ENCODE results near the gene CNIH2.
"Not testable (repeated sequence)": the region's sequence is repeated elsewhere in the genome, so short reads cannot be mapped to it uniquely, and the experiment has no call there.

CNIH2 gene

DNA sequence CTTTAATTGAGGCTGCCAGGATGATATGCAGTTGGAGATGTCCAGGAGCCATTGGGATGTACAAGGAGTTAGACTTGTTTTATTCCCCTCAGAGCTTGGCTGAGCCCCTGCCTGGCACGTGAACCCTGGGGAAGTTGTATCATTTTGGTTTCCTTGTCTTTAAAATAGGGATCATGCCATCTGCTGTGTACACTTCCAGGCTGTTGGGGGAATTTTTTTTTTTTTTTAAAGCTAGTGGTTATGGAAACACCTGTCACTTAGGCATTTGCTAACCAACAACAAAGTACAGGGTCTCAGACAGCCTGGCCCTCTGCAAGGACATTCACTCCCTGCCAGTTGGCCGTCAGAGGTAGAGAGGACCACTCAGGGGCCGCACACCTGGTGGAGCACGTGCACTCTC lies 18.0 kb upstream of the CNIH2 start:
- no peak for DNase-seq

DNA sequence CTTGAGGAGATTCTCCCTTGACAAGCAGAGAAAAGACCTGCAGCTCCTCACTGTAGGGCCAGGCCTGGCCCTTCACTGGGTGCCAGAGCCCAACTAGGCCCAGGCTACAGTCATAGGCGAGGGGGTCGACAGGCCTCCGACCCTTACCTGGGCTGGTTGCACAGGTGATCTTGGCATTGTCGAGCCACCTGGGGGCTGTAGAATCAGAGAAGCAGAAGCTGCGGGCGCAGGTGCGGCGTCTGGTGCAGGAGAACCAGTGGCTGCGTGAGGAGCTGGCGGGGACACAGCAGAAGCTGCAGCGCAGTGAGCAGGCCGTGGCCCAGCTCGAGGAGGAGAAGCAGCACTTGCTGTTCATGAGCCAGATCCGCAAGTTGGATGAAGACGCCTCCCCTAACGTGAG lies 16.4 kb upstream of the CNIH2 start:
- DNase-seq: no peak

DNA sequence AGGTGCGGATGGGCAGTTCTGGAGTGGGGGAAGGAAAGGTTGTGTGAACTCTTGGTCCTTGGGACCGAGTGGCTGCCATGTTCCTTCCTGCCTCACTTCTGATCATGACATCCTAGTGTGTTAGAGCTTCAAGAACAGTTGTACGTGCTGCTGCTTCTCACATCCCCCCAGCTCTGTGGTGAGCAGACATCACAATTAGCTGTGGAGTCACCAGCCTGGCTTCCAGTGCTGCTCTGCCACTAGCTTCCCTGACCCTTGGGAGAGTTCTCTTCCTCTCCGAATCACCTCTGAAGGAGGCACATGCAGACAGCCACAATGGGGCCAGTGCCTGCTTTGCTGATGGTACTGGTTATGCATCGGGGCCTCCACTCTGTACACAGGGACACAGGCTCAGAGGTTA lies 15.8 kb upstream of the CNIH2 start:
- DNase-seq: no peak

DNA sequence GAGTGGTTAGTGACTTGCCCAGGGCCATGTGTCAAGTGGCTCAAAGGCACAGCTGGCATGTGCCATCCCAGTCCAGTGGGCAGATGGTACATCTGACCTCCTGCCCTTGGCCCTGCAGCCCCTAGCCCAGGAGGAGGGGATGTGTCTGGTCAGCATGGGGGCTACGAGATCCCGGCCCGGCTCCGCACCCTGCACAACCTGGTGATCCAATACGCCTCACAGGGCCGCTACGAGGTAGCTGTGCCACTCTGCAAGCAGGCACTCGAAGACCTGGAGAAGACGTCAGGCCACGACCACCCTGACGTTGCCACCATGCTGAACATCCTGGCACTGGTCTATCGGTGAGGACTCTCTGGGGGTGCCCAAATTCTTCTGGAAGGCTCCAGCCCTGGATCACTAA lies 15.3 kb upstream of the CNIH2 start:
- DNase-seq: no peak

DNA sequence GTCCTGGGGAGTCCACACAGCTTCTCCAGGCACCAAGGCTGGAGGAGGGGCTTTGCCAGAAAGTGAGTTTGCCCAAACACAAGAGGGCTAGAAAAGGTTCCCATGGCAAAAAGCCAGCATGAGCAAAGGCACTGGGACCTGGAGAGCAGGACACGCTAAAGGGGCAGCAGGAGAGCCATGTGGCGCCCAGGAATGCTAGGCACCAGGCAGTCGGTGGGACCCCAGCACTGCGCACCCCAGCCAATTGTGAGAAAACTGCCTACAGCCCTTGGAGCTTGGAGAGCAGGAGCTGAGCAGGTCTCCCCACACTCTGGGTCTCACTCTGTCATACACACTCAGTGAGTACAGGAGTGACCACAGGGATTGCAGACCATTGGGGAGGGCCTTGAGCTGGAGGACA lies 14.7 kb upstream of the CNIH2 start:
- DNase-seq: no peak

DNA sequence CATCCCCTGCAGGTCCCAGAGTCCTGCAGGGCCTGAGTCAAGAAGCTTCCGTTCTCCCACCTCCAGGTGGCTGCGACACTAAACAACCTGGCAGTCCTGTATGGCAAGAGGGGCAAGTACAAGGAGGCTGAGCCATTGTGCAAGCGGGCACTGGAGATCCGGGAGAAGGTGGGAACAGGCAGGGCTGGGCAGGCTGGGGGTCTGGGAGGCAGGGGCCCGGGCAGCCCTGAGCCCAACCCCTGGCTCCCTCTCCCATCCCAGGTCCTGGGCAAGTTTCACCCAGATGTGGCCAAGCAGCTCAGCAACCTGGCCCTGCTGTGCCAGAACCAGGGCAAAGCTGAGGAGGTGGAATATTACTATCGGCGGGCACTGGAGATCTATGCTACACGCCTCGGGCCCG lies 14.2 kb upstream of the CNIH2 start:
- DNase-seq: no peak

DNA sequence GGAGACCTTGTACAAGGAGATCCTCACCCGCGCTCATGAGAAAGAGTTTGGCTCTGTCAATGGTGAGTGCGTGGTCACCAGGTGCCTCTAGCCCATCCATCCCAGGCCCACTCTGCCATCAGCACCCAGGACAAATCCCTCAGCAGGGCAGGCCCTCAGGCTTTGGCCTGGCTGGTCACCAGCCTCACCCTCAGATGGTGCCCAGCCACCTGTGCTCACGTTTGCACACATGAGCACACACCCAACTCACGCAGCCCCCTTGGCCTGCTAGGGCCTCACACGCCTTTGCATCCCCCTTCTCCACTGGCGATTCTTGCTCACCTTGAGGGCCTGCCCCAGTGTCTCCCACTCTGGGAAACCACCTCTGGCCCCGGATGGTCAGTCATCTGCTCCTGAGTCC lies 13.6 kb upstream of the CNIH2 start:
- DNase-seq: no peak

DNA sequence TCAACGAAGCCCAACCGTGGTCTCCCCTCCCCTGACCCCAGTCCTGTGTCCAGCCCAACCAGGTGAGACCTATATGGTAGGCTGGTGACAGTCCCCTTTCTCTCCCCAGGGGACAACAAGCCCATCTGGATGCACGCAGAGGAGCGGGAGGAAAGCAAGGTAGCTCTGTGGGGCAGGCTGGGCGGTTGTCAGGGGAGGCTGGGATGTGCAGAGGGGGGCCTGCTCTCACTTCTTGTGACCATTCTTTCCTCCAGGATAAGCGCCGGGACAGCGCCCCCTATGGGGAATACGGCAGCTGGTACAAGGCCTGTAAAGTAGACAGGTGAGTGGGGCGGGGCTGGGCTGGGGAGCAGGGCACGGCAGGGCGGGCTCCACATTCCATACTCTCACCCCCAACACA lies 13.1 kb upstream of the CNIH2 start:
- DNase-seq: peak in 1 of 2 experiments; percentile 18

DNA sequence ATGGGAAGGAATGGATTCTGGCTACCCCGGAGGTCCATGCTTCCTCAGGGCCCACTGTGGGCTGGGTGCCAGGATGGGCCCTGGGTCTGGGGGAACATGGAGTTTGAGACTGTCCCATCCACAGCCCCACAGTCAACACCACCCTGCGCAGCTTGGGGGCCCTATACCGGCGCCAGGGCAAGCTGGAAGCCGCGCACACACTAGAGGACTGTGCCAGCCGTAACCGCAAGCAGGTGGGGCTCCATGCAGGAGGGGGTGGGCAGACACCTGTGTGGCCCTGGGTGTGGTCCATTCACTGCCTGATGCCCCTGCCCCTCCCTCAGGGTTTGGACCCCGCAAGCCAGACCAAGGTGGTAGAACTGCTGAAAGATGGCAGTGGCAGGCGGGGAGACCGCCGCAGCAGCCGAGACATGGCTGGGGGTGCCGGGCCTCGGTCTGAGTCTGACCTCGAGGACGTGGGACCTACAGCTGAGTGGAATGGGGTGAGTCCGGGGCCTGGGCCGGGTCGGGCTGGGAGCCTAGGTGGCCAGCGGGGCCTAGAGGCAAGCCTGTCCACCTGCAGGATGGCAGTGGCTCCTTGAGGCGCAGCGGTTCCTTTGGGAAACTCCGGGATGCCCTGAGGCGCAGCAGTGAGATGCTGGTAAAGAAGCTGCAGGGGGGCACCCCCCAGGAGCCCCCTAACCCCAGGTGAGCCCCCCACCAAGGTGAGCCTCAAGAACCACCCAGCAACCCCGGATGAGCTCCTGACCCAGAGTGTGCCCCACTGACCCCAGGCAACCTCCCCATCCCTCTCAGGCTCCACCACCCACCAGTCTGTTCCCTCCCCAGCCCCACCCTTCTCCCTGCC lies 12.2 kb upstream of the CNIH2 start:
- no peak for DNase-seq

DNA sequence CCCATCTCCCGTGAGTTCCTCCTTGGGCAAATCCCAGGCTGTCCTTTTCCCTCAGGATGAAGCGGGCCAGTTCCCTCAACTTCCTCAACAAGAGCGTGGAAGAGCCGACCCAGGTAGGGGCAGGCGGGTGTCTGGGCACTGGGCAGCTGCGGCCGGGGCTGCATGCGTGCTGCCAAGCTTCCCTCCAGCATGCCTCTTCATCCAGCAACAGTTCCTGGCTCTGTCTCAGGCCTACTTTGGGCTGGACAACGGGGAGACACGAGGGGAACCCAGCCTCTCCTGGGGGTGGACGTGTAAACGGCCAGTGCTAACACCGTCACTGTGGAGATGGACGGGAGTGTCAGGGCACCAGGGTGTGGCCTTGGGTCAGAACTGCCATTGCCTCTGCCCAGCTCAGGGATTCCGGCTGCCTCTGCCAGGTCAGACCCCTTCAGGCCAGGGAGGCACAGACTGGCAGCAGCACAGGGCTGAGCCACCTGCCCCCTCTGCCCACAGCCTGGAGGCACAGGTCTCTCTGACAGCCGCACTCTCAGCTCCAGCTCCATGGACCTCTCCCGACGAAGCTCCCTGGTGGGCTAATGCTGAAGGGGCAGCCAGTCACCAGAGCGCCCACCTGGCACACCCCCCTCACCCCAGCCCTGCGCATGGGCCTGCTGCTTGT lies 11.5 kb upstream of the CNIH2 start:
- DNase-seq: no peak

DNA sequence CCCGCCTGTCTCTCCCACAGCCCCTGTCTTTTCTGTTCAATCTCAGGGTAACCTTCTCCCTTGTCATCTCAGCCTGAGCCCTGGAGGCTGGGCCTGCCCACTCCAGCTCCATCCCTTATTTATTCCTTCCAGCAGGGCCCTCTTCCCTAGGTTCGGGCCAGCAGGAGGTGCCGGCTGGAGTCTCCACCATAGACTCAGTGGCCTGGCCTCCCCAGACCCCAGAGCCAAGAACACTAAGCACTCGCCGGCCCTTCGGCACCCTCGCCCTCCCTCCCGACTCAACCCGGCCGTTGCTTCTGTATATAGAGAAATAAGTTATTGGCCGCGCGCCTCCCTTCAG lies 11.0 kb upstream of the CNIH2 start:
- no peak for DNase-seq

DNA sequence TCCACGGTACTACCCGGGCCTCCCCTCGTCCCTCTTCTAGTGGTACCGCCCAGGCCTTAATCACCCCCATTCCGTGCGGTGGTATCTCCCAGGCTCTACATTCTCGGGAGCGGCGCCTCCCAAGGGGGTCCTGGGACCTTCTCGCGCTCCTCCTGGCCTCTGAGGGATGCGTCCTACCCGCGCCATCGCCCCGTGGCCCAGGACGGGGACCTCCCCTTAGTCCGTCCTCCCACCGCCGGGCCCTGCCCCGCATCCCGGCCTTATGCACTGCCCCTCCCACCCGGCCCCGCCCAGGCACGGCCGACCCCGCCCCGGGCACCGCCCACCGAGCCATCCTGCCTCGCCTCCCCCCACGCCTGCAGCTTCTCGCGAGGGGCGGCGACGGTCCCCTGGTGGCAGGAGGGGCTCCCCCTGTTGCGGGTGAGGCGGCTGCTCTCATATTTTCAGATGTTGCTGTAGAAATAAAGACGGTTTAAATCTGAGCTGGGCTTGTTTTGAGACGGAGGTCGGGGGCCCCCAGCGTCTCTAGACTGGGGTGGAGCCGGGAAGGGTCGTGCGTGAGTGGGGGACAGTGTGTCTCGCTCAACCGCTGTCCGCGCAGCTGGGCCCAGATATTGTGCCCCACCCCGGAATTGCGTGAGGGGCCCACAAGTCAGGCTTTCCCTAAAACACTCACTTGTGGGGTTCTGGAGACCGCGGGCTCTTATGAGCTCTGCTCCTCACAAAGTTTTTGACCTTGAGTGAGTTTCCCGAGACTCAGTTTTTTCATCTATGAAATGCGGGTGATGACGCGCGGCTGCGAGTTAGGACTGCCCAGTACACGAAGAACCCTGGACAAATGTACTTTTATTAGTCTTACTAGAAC lies 10.4 kb upstream of the CNIH2 start:
- peak; percentile 75 to 79 for DNase-seq

DNA sequence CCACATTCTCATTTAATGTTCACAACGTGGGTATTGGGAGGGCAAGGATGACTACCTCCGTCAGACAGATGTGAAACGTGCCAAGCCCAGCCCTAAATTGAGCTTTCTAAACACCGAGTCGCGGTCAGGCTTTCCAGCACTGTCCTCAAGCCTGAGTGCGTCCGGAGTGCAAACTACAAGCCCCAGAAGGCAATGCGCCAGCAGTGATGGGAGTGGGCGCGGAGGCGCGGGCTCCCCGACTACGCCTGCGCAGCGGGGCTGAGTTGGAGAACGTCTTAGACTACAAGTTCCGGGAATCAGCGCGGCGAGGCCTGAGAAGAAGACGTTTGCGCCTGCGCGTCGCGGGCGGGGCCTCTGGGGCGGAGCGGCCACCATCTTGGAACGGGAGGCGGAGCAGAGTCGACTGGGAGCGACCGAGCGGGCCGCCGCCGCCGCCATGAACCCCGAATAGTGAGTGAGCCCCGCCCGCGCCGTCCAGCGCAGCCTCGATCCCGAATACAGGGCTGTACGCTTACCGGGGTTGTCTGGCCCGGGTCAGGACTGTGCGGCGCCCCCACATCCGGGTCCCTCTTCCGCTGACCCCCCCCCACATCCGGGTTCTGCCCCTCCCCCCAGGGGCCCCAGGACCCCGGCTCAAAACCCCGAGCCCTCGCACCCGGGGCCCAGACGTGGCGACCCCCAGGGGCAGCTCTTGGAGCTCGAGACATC lies 9.6 kb upstream of the CNIH2 start, which contains the start of gene RAB1B:
TSS of gene RAB1B (plus strand) at position 396 of the 708 bp plus-strand sequence. CDS start at position 437, 41 bp downstream.
- DNase-seq: peak; percentile 99

DNA sequence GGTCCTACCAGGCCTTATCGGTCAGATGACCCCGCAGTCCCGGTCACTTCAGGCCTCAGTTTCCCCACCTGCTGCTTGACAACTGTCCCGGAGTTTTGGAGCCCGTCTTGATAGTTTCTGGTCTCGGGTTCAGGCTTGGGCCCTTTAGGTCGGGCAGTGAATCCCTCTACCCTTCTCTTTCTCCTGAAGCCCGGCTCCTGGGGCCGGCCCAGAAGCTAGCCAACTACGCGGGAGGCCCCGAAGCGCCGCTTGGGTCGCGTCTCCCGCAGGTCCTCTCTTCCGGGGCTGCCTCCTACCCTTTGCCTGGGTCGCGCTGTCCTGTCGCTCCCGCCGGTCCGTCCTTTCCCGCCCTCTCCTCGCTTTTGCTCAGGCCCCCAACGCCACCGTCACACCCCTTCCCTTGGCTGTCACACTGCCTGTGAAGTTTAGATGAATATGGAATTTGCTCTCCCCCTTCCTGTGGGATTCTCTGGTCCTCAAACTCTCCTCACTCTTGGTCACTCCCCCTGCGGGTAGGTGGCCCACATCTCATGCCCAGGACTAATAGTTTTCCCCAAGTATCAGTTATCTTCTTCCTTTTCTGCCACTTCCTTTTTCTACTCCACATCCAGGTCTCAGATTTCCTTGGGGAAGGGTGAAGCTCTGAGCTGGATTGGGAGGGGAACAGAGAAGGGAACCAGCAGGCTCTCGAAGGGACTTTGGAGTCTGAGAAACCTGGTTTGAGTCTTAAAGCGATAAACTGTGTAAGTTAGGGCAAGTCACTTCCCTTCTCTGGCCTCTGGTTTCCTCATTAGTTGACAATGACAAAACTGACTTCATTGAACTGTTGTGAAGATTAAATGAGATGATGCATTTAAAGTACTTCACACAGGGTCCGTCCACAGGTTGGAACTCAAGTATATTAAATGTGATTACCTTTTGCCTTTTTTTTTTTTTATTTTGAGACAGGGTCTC lies 8.7 kb upstream of the CNIH2 start:
- no peak for DNase-seq

DNA sequence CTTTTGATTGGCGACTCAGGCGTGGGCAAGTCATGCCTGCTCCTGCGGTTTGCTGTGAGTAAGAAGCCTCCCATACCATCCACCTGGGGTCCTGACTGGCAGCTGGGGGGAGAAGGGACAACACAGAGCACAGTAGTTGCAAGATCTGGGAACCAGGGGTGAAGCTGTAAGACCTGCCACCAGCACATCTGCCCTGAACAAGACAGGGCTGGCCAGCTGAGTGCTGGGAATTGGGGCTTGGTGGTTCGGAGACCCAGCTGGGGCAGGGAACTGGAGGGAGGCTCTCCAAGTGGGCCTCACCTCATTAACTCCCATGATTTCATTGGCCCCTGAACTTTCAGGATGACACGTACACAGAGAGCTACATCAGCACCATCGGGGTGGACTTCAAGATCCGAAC lies 6.2 kb upstream of the CNIH2 start:
- no peak for DNase-seq

DNA sequence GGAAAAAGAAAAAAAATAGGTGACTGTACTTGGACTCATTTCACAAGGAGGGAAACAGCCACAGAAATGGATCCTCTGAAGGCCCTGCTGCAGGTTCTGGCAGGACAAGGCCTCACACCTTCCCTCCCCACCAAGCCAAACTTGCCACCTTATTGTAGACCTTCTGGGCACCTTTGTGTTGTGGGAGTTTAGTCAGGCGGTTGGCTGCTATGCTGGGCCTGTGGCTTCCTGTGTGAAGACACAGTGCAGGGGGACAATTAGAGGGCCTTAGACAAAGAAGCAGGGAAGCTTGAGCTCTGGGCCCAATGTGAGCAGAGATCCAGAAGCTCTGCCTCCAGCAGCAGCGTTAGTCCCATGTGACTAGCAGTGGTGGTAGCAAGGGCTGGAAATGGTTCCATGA lies 5.4 kb upstream of the CNIH2 start:
- DNase-seq: no peak

DNA sequence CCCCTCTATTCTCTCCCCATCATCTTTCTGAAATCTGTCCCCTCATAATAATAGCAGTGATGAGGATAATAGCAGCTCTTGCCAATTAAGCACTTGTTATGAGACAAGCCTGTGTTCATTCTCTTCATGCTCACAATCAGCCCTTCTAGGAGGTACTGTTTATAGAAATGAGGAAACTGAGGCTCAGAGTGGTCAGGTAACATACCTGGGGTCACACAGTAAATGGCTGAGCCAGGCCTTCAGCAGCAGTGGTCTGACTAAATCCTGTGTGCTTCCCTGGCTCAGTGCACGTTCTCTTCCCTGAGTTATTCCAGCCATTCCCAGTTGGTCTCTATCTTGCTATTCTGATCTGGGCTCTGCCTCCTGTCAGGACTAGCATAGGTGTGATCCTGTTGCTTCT lies 3.8 kb upstream of the CNIH2 start:
- DNase-seq: no peak

DNA sequence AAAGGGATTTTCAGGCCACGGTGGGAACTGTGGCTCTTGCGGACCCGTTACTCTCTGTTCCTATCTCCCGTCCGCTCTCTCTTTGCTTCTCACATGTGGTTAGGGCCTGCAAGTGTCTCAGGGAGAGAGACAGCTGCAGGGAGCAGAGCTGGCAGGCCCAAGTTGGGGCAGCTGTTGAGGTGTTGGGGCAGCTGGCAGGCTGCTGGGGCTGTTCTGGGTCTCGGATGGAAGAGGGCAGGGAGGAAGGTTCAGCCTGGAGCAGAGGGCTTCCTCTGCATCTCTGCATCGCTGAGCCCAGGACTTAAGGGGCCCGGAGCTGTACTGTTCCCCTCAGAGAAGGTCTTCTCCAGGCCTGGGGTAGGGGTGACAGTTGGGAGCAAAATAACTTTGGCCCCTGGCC lies 2.6 kb upstream of the CNIH2 start:
- no peak for DNase-seq

DNA sequence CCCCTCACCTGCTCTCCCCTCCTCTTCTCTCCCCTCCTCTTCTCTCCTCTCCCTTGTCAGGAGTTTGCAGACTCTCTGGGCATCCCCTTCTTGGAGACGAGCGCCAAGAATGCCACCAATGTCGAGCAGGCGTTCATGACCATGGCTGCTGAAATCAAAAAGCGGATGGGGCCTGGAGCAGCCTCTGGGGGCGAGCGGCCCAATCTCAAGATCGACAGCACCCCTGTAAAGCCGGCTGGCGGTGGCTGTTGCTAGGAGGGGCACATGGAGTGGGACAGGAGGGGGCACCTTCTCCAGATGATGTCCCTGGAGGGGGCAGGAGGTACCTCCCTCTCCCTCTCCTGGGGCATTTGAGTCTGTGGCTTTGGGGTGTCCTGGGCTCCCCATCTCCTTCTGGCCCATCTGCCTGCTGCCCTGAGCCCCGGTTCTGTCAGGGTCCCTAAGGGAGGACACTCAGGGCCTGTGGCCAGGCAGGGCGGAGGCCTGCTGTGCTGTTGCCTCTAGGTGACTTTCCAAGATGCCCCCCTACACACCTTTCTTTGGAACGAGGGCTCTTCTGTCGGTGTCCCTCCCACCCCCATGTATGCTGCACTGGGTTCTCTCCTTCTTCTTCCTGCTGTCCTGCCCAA lies 1.9 kb upstream of the CNIH2 start:
- DNase-seq: no peak

DNA sequence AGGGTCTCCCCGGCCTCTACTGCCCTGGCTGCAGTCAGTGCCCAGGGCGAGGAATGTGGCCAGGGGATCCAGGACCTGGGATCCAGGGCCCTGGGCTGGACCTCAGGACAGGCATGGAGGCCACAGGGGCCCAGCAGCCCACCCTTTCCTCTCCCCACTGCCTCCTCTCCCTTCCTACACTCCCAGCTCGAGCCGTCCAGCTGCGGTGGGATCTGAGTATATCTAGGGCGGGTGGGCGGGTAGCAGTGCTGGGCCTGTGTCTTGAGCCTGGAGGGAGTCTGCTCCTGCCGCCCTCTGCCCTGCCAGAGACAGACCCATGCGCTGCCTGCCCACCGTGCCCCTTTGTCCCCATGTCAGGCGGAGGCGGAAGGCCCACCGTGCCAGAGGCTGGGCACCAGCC lies 1.4 kb upstream of the CNIH2 start:
- DNase-seq: not testable (repeated sequence)

DNA sequence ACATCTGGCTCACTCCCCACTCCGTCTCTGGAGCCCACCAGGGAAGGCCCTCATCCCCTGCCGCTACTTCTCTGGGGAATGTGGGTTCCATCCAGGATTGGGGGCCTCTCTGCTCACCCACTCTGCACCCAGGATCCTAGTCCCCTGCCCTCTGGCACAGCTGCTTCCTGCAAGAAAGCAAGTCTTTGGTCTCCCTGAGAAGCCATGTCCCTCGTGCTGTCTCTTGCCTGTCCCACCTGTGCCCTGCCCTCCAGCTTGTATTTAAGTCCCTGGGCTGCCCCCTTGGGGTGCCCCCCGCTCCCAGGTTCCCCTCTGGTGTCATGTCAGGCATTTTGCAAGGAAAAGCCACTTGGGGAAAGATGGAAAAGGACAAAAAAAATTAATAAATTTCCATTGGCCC lies 911 bp upstream of the CNIH2 start:
- not testable (repeated sequence) for DNase-seq
